ENCODE data around the gene CAPN11. TPM values are rescaled to one million over a fixed set of nuclear protein-coding genes. Genes with fewer than 3 reads are reported as not detected.
A peak's percentile ranks its signal among the peaks of the same experiment; 100 is the strongest.
"Not testable (repeated sequence)": the region's sequence is repeated elsewhere in the genome, so short reads cannot be mapped to it uniquely, and the experiment has no call there.

Gene CAPN11
- total and polyA plus RNA-seq, 2 donors (not counting 3 experiments of a cell fraction or from before 2014, with no cell fraction given) = 1.4 to 1.7 TPM

DNA sequence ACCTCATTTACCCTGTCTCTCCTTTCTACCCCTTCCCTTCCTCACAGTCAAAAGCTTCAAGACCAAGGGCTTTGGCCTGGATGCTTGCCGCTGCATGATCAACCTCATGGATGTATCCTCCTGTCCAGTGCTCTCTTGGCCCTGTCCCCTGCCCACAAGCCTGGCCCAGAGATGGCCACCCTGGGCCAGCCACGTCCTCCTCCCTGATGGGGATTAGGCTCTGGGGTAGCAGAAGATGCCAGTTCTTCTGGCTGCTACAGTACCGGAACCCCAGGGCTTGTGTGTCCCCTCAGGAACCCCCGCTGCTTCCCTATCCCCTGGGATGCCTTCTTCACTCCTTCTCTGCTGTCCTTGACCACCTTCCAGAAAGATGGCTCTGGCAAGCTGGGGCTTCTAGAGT lies 22.3 kb downstream of the CAPN11 start:
- H3K9ac ChIP-seq (replicated peaks; ENCODE audit: extremely low read depth, insufficient read depth, low read length) = no peak overlapping the region
- H3K9me1 ChIP-seq (replicated peaks; ENCODE audit: control insufficient read depth, extremely low read depth, insufficient read depth, low read length) = no peaks in the 10 kb centered on the region
- no TSS peak for BruUV-seq (replicated peaks)
- intact Hi-C loops (cut with micrococcal nuclease) (no loop called here), dilution Hi-C loops (cut with MboI; ENCODE audit: extremely low pct_ligation_motif_present, low sequenced_read_pairs) (no loop called here)
- H3K9me3 ChIP-seq (replicated peaks; ENCODE audit: control insufficient read depth, insufficient read depth, low read length) = no peaks in the 10 kb centered on the region
- no peaks in the 10 kb centered on the region for H3K79me2 ChIP-seq (ENCODE audit: control insufficient read depth, insufficient read depth, low read length)
- H3K27ac ChIP-seq (ENCODE audit: insufficient read depth, low read depth, low read length) = no peak overlapping the region
- no peaks in the 10 kb centered on the region for H4K20me1 ChIP-seq (replicated peaks; ENCODE audit: control insufficient read depth, extremely low read depth, insufficient read depth, low read length)
- no peak for FAIRE-seq
- no peak overlapping the region for H3K4me2 ChIP-seq (ENCODE audit: insufficient read depth, low read length)
- TF ChIP-seq FOS (IDR thresholded peaks at IDR 0.05; ENCODE audit: borderline replicate concordance, insufficient read depth, low read length) = no peak
- TF ChIP-seq MAX (IDR thresholded peaks at IDR 0.05; ENCODE audit: insufficient read depth, insufficient read length) = no peak
- TF ChIP-seq GATA2 (IDR thresholded peaks at IDR 0.05; ENCODE audit: insufficient read depth, insufficient read length, low read depth, low read length) = no peak
- TF ChIP-seq MYC (IDR thresholded peaks at IDR 0.05; ENCODE audit: low read depth, low read length) = no peak
- no peak for TF ChIP-seq EZH2 (IDR thresholded peaks at IDR 0.05; ENCODE audit: borderline replicate concordance, low read depth, low read length, severe bottlenecking)
- TF ChIP-seq POLR2AphosphoS5 (IDR thresholded peaks at IDR 0.05; ENCODE audit: insufficient read depth, low read depth, low read length) = no peak
- TF ChIP-seq POLR2A (IDR thresholded peaks at IDR 0.05; ENCODE audit: low read depth, low read length) = no peak
- TF ChIP-seq CTCF (IDR thresholded peaks at IDR 0.05; ENCODE audit: extremely low read depth in 1 of 2, insufficient read depth in 1 of 2, low read depth in 1 of 2, low read length in 2 of 2) = no peak
- TF ChIP-seq JUN (IDR thresholded peaks at IDR 0.05; ENCODE audit: borderline replicate concordance, insufficient read depth, insufficient read length, low read depth) = no peak
- no peak overlapping the region for H3K4me3 ChIP-seq (replicated peaks in 1 of 3; ENCODE audit: insufficient read depth in 1 of 3, low read depth in 1 of 3, low read length in 3 of 3)
- no peak overlapping the region for H2AFZ ChIP-seq (ENCODE audit: low read depth, low read length)
- POLR2A ChIA-PET = interaction anchor here (1.0 kb wide), 1 partner anchor 67 kb away, joined by 3 read pairs; no protein-coding TSS in a partner anchor
- no peak for DNase-seq (ENCODE audit: low read depth, low spot score)
- CTCF ChIA-PET = interaction anchor here (0.8 kb wide), 1 partner anchor 20 kb away, joined by 3 read pairs; no protein-coding TSS in a partner anchor
- H3K36me3 ChIP-seq (ENCODE audit: control insufficient read depth in 2 of 2, extremely low read depth in 1 of 2, insufficient read depth in 2 of 2, low read length in 2 of 2) = no peaks in the 10 kb centered on the region
- H3K4me1 ChIP-seq (ENCODE audit: control insufficient read depth, extremely low read depth, insufficient read depth, low read length) = peaks cover 46% of the 10 kb centered on the region
- no peaks in the 10 kb centered on the region for H3K27me3 ChIP-seq (ENCODE audit: control insufficient read depth in 2 of 2, insufficient read depth in 2 of 2, low read length in 2 of 2)

DNA sequence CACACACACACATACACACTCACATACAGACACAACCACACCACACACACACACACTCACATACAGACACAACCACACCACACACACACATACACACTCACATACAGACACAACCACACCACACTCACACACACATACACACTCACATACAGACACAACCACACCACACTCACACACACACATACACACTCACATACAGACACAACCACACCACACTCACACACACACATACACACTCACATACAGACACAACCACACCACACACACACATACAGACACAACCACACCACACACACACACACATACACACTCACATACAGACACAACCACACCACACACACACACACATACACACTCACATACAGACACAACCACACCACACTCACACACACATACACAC lies 23.2 kb downstream of the CAPN11 start:
- CTCF ChIA-PET; POLR2A ChIA-PET; H3K79me2 ChIP-seq (ENCODE audit: control insufficient read depth, insufficient read depth, low read length); H3K9ac ChIP-seq (replicated peaks; ENCODE audit: extremely low read depth, insufficient read depth, low read length); H2AFZ ChIP-seq (ENCODE audit: low read depth, low read length); BruUV-seq (replicated peaks); H3K36me3 ChIP-seq (ENCODE audit: control insufficient read depth in 2 of 2, extremely low read depth in 1 of 2, insufficient read depth in 2 of 2, low read length in 2 of 2); H4K20me1 ChIP-seq (replicated peaks; ENCODE audit: control insufficient read depth, extremely low read depth, insufficient read depth, low read length); H3K27me3 ChIP-seq (ENCODE audit: control insufficient read depth in 2 of 2, insufficient read depth in 2 of 2, low read length in 2 of 2); DNase-seq (ENCODE audit: low read depth, low spot score); H3K27ac ChIP-seq (ENCODE audit: insufficient read depth, low read depth, low read length); dilution Hi-C loops (cut with MboI; ENCODE audit: extremely low pct_ligation_motif_present, low sequenced_read_pairs); intact Hi-C loops (cut with micrococcal nuclease); H3K4me2 ChIP-seq (ENCODE audit: insufficient read depth, low read length); H3K4me3 ChIP-seq (replicated peaks in 1 of 3; ENCODE audit: insufficient read depth in 1 of 3, low read depth in 1 of 3, low read length in 3 of 3); H3K9me1 ChIP-seq (replicated peaks; ENCODE audit: control insufficient read depth, extremely low read depth, insufficient read depth, low read length); H3K9me3 ChIP-seq (replicated peaks; ENCODE audit: control insufficient read depth, insufficient read depth, low read length): not testable (repeated sequence)
- peak; percentile 64 for FAIRE-seq
- peaks cover 46% of the 10 kb centered on the region for H3K4me1 ChIP-seq (ENCODE audit: control insufficient read depth, extremely low read depth, insufficient read depth, low read length)

Data from endothelial cell of umbilical vein (primary cell).